ENCODE data around the gene HRG.

The HRG gene

DNA sequence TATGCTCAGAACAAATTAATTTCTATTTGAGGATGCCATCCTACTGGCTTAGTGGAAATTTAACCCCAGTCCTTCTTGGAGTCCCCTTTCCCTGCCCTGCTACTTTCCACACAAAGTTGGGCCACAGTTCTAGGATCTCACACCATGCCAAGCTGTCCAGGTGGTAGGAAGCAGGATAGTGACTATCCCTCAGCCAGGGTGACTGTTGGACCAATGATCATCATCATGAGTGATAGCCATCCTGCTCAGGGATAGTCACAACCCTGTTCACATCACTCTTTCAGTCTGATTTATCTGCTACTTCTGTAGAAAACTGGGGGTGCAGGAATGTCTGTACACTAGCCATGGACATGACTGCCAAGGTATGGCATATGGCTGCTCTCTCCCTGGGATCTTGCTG is 12.8 kb downstream of the HRG start:
- DNase-seq, result no peak
- Histone ChIP-seq H2AFZ (ENCODE audit: low read depth, low read length) (no peak overlapping the region), H3K36me3 (ENCODE audit: control insufficient read depth in 1 of 2, insufficient read depth in 2 of 2, low read depth in 1 of 2, low read length in 2 of 2) (no peaks in the 10 kb centered on the region), H3K4me1 (ENCODE audit: control insufficient read depth, insufficient read depth, low read depth, low read length) (no peaks in the 10 kb centered on the region), H4K8ac (ENCODE audit: low read length) (no peak overlapping the region), H2BK5ac (ENCODE audit: low read depth, low read length, poor library complexity, severe bottlenecking) (no peak overlapping the region), H3K9ac (ENCODE audit: low read length) (no peak overlapping the region), H2AK5ac (ENCODE audit: low read length, severe bottlenecking) (no peak overlapping the region), H2BK12ac (ENCODE audit: low read length in 2 of 2) (no peak overlapping the region), H3K4ac (ENCODE audit: low read depth in 1 of 2, low read length in 2 of 2) (no peak overlapping the region), H3K4me2 (ENCODE audit: low read length, poor library complexity, severe bottlenecking) (no peak overlapping the region), H2BK120ac (ENCODE audit: low read depth, low read length) (no peak overlapping the region), H4K91ac (ENCODE audit: low read length) (no peak overlapping the region), H3K23ac (ENCODE audit: low read length in 2 of 2) (no peak overlapping the region), H3K27me3 (ENCODE audit: control insufficient read depth in 1 of 2, insufficient read depth in 1 of 2, low read length in 2 of 2) (peaks cover 46 to 65% of the 10 kb centered on the region in 2 experiments), H3K27ac (ENCODE audit: low read length, poor library complexity, severe bottlenecking) (no peak overlapping the region), H3K18ac (ENCODE audit: low read depth in 1 of 2, low read length in 2 of 2) (no peak overlapping the region), H3K14ac (ENCODE audit: low read length in 2 of 2) (no peak overlapping the region), H3K4me3 (ENCODE audit: insufficient read depth in 1 of 2, low read depth in 1 of 2, low read length in 2 of 2) (no peak overlapping the region), H2BK15ac (ENCODE audit: low read depth, poor library complexity, severe bottlenecking) (no peak overlapping the region), H3K9me3 (ENCODE audit: control insufficient read depth, low read length) (no peaks in the 10 kb centered on the region), H3K79me1 (replicated peaks; ENCODE audit: low read length, poor library complexity, severe bottlenecking) (no peaks in the 10 kb centered on the region)

DNA sequence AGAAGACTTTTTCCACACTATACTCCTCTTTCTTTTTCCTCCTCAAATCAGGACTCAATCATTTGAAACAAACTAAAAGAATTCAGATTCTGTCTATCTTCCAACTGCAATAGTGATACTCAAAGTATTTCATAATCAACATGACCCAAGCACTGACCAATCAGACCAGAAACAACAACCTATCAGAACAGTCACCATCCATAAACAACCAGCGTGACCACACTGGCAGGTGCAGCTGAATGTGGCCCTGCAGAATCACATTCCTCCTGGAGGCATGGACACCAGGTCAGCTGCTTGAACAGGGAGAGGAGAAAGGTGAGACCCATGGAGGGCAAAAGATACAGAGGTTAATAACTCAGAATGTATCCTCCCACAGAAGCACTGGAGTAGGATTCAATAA is 13.3 kb downstream of the HRG start:
- Histone ChIP-seq H3K36me3 (ENCODE audit: control insufficient read depth in 1 of 2, insufficient read depth in 2 of 2, low read depth in 1 of 2, low read length in 2 of 2) (no peaks in the 10 kb centered on the region), H2BK12ac (ENCODE audit: low read length in 2 of 2) (no peak overlapping the region), H2AFZ (ENCODE audit: low read depth, low read length) (no peak overlapping the region), H3K9ac (ENCODE audit: low read length) (no peak overlapping the region), H3K14ac (ENCODE audit: low read length in 2 of 2) (no peak overlapping the region), H3K27me3 (ENCODE audit: control insufficient read depth in 1 of 2, insufficient read depth in 1 of 2, low read length in 2 of 2) (peaks cover 46 to 63% of the 10 kb centered on the region in 2 experiments), H2BK120ac (ENCODE audit: low read depth, low read length) (no peak overlapping the region), H3K4me1 (ENCODE audit: control insufficient read depth, insufficient read depth, low read depth, low read length) (no peaks in the 10 kb centered on the region), H2BK15ac (ENCODE audit: low read depth, poor library complexity, severe bottlenecking) (no peak overlapping the region), H4K8ac (ENCODE audit: low read length) (no peak overlapping the region), H2BK5ac (ENCODE audit: low read depth, low read length, poor library complexity, severe bottlenecking) (no peak overlapping the region), H3K18ac (ENCODE audit: low read depth in 1 of 2, low read length in 2 of 2) (no peak overlapping the region), H3K4ac (ENCODE audit: low read depth in 1 of 2, low read length in 2 of 2) (no peak overlapping the region), H3K9me3 (ENCODE audit: control insufficient read depth, low read length) (no peaks in the 10 kb centered on the region), H4K91ac (ENCODE audit: low read length) (no peak overlapping the region), H3K4me2 (ENCODE audit: low read length, poor library complexity, severe bottlenecking) (no peak overlapping the region), H2AK5ac (ENCODE audit: low read length, severe bottlenecking) (no peak overlapping the region), H3K79me1 (replicated peaks; ENCODE audit: low read length, poor library complexity, severe bottlenecking) (no peaks in the 10 kb centered on the region), H3K23ac (ENCODE audit: low read length in 2 of 2) (no peak overlapping the region), H3K27ac (ENCODE audit: low read length, poor library complexity, severe bottlenecking) (no peak overlapping the region), H3K4me3 (ENCODE audit: insufficient read depth in 1 of 2, low read depth in 1 of 2, low read length in 2 of 2) (no peak overlapping the region)
- WGBS, result no CpG with 5 or more reads among the region's 1 CpG
- no peak for DNase-seq

DNA sequence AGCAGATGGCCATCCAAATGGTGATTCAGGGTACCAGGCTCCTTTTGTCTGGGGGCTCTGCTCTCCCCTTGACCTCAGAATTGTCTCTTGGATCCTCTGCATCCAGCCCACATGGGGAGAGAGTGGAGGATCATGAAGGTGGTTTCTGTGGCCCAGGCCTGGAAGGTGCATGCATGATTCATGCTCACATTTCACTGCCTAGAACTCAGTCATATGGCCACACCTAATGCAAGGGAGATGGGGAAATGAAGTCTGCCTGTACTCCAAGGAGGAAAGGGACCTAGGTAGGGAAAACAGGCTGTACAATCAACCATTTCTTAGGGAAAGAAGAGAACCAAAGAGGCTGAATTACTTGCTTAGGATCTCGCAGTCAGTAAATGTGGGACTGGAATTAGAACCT is 15.1 kb downstream of the HRG start:
- Histone ChIP-seq H3K9me3 (ENCODE audit: control insufficient read depth, low read length) (peaks cover 3% of the 10 kb centered on the region), H2BK12ac (ENCODE audit: low read length in 2 of 2) (no peak overlapping the region), H3K79me1 (replicated peaks; ENCODE audit: low read length, poor library complexity, severe bottlenecking) (no peaks in the 10 kb centered on the region), H3K27me3 (ENCODE audit: control insufficient read depth in 1 of 2, insufficient read depth in 1 of 2, low read length in 2 of 2) (peaks cover 40 to 52% of the 10 kb centered on the region in 2 experiments), H3K4me2 (ENCODE audit: low read length, poor library complexity, severe bottlenecking) (no peak overlapping the region), H3K36me3 (ENCODE audit: control insufficient read depth in 1 of 2, insufficient read depth in 2 of 2, low read depth in 1 of 2, low read length in 2 of 2) (no peaks in the 10 kb centered on the region), H3K27ac (ENCODE audit: low read length, poor library complexity, severe bottlenecking) (no peak overlapping the region), H3K23ac (ENCODE audit: low read length in 2 of 2) (no peak overlapping the region), H4K8ac (ENCODE audit: low read length) (no peak overlapping the region), H2AFZ (ENCODE audit: low read depth, low read length) (no peak overlapping the region), H2BK15ac (ENCODE audit: low read depth, poor library complexity, severe bottlenecking) (no peak overlapping the region), H3K4me3 (ENCODE audit: insufficient read depth in 1 of 2, low read depth in 1 of 2, low read length in 2 of 2) (no peak overlapping the region), H4K91ac (ENCODE audit: low read length) (no peak overlapping the region), H3K4me1 (ENCODE audit: control insufficient read depth, insufficient read depth, low read depth, low read length) (no peaks in the 10 kb centered on the region), H2BK120ac (ENCODE audit: low read depth, low read length) (no peak overlapping the region), H3K14ac (ENCODE audit: low read length in 2 of 2) (no peak overlapping the region), H3K18ac (ENCODE audit: low read depth in 1 of 2, low read length in 2 of 2) (no peak overlapping the region), H2AK5ac (ENCODE audit: low read length, severe bottlenecking) (no peak overlapping the region), H3K4ac (ENCODE audit: low read depth in 1 of 2, low read length in 2 of 2) (no peak overlapping the region), H2BK5ac (ENCODE audit: low read depth, low read length, poor library complexity, severe bottlenecking) (no peak overlapping the region), H3K9ac (ENCODE audit: low read length) (no peak overlapping the region)
- DNase-seq, result no peak
- WGBS, result 85% methylated on average over 1 of the region's 1 CpG

DNA sequence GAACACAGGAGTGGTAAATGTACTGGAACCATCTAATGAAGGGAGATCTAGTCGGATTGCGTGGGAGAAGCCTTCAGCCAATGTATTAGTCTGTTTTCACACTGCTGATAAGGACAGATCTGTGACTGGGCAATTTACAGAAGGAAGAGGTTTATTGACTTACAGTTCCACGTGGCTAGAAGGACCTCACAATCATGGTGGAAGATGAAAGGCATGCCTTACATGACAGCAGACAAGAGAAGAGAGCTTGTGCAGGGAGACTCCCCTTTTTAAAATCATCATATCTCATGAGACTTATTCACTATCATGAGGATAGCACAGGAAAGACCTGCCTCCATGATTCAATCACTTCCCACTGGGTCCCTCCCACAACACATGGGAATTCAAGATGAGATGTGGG is 17.0 kb downstream of the HRG start:
- H3K9ac ChIP-seq (ENCODE audit: low read length), result no peak overlapping the region
- no peak overlapping the region for H2BK12ac ChIP-seq (ENCODE audit: low read length in 2 of 2)
- H3K23ac ChIP-seq (ENCODE audit: low read length in 2 of 2), result no peak overlapping the region
- H3K4me3 ChIP-seq (ENCODE audit: insufficient read depth in 1 of 2, low read depth in 1 of 2, low read length in 2 of 2), result no peak overlapping the region
- H3K4ac ChIP-seq (ENCODE audit: low read depth in 1 of 2, low read length in 2 of 2), result no peak overlapping the region
- DNase-seq, result no peak
- WGBS, result 58% methylated on average over 3 of the region's 3 CpGs
- peaks cover 35 to 47% of the 10 kb centered on the region in 2 experiments for H3K27me3 ChIP-seq (ENCODE audit: control insufficient read depth in 1 of 2, insufficient read depth in 1 of 2, low read length in 2 of 2)
- no peaks in the 10 kb centered on the region for H3K36me3 ChIP-seq (ENCODE audit: control insufficient read depth in 1 of 2, insufficient read depth in 2 of 2, low read depth in 1 of 2, low read length in 2 of 2)
- H3K27ac ChIP-seq (ENCODE audit: low read length, poor library complexity, severe bottlenecking), result no peak overlapping the region
- H2BK120ac ChIP-seq (ENCODE audit: low read depth, low read length), result no peak overlapping the region
- H2BK15ac ChIP-seq (ENCODE audit: low read depth, poor library complexity, severe bottlenecking), result no peak overlapping the region
- no peak overlapping the region for H2BK5ac ChIP-seq (ENCODE audit: low read depth, low read length, poor library complexity, severe bottlenecking)
- peaks cover 7% of the 10 kb centered on the region for H3K9me3 ChIP-seq (ENCODE audit: control insufficient read depth, low read length)
- H4K91ac ChIP-seq (ENCODE audit: low read length), result no peak overlapping the region
- no peaks in the 10 kb centered on the region for H3K4me1 ChIP-seq (ENCODE audit: control insufficient read depth, insufficient read depth, low read depth, low read length)
- no peak overlapping the region for H2AK5ac ChIP-seq (ENCODE audit: low read length, severe bottlenecking)
- H2AFZ ChIP-seq (ENCODE audit: low read depth, low read length), result no peak overlapping the region
- no peak overlapping the region for H3K18ac ChIP-seq (ENCODE audit: low read depth in 1 of 2, low read length in 2 of 2)
- no peaks in the 10 kb centered on the region for H3K79me1 ChIP-seq (replicated peaks; ENCODE audit: low read length, poor library complexity, severe bottlenecking)
- H3K4me2 ChIP-seq (ENCODE audit: low read length, poor library complexity, severe bottlenecking), result no peak overlapping the region
- H3K14ac ChIP-seq (ENCODE audit: low read length in 2 of 2), result no peak overlapping the region
- H4K8ac ChIP-seq (ENCODE audit: low read length), result no peak overlapping the region
